ENCODE results near the gene TUBGCP2. TPM values are rescaled to one million over a fixed set of nuclear protein-coding genes. Genes with fewer than 3 reads are reported as not detected.
A peak's percentile ranks its signal among the peaks of the same experiment; 100 is the strongest.

TUBGCP2 gene
- total RNA-seq, 1 experiment from 2014 or later, result 52.4 TPM

DNA sequence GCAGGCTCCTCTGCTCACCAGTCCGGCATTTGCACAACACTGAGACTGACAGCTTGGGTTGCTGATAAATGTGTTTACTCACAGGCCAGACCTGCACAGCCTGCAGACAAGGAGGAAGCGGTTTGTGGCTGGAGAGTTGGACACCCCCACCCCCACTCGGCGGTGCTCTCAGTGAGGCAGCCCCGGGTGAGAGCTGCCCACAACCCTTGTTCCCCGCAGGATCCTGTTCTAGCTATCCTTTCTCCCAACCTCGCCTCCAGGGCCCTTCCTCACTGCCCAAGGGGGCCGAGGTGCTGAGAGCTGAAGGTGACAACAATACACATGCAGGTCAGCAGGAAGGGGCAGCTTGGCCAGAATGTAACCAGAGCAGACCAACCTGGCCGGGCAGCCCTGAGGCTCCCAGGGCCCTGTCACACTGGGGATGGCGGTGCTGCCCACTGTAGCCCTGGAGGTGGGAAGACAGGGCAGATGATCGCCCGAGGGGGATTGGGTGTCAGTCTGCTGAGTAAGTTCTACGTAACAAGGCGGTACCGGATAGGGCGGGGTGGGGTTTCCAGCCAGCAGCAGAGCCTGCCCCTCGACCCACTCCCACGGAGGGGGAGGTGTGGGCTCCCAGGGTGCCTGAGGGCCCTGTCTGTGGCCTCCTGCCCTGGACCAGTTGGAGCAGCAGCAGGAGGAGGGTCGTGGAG is 30.0 kb downstream of the TUBGCP2 start:
- H3K27ac Mint-ChIP-seq, result peak overlapping the region in 1 of 3 experiments; percentile 55; a peak in 1 of 7 replicates
- Histone ChIP-seq H3K79me1 (ENCODE audit: insufficient read depth, low read depth, low read length, poor library complexity, severe bottlenecking) (no peaks in the 10 kb centered on the region), H2BK15ac (ENCODE audit: low read depth, low read length) (no peak overlapping the region), H4K91ac (ENCODE audit: insufficient read length, low read depth, low read length) (no peak overlapping the region), H3K79me2 (ENCODE audit: insufficient read depth, low read length) (no peaks in the 10 kb centered on the region), H3K4me1 (ENCODE audit: insufficient read depth, low read length) (no peaks in the 10 kb centered on the region), H3K14ac (ENCODE audit: insufficient read depth, low read length) (no peak overlapping the region), H3T11ph (ENCODE audit: low read length) (no peak overlapping the region), H2AK5ac (ENCODE audit: insufficient read length, low read length) (no peak overlapping the region), H2BK120ac (ENCODE audit: low read depth, low read length, poor library complexity, severe bottlenecking) (no peak overlapping the region), H3K9ac (ENCODE audit: extremely low read depth, insufficient read length, low read length) (no peak overlapping the region), H2AFZ (ENCODE audit: low read length) (no peak overlapping the region), H4K20me1 (ENCODE audit: control insufficient read depth, insufficient read depth, insufficient read length) (no peaks in the 10 kb centered on the region), H3K4ac (ENCODE audit: low read depth, low read length) (no peak overlapping the region), H3K4me2 (ENCODE audit: insufficient read depth, insufficient read length, low read length) (no peak overlapping the region), H2BK12ac (ENCODE audit: insufficient read length, low read depth, low read length) (no peak overlapping the region), H2BK20ac (ENCODE audit: low read depth, low read length, poor library complexity, severe bottlenecking) (no peak overlapping the region), H3K23ac (ENCODE audit: insufficient read length, low read depth, low read length) (no peak overlapping the region), H4K8ac (replicated peaks; ENCODE audit: insufficient read length, low read depth, low read length) (no peak overlapping the region), H2BK5ac (ENCODE audit: insufficient read length, low read length) (no peak overlapping the region), H3K27me3 (ENCODE audit: insufficient read depth, low read length) (no peaks in the 10 kb centered on the region; the same call in 1 of the 2 replicates), H3K18ac (ENCODE audit: insufficient read length, low read depth, low read length) (no peak overlapping the region), H4K5ac (ENCODE audit: insufficient read length, low read depth, low read length) (no peak overlapping the region), H3K9me3 (ENCODE audit: control insufficient read depth, low read depth, low read length) (no peaks in the 10 kb centered on the region), H3K27ac (ENCODE audit: insufficient read length, low read depth, low read length) (no peak overlapping the region), H3K56ac (ENCODE audit: insufficient read length, low read depth, low read length) (no peak overlapping the region), H3K23me2 (ENCODE audit: insufficient read length, low read depth, low read length, poor library complexity, severe bottlenecking) (peaks cover 7% of the 10 kb centered on the region)
- H3K9me3 Mint-ChIP-seq, result no peaks in the 10 kb centered on the region
- no peak for DNase-seq
- whole genome bisulfite sequencing (ENCODE audit: extremely low coverage, insufficient read length, low lambda C conversion rate), result no CpG with 5 or more reads among the region's 19 CpGs
- H3K27me3 Mint-ChIP-seq (ENCODE audit: low read depth), result peaks cover 11% of the 10 kb centered on the region
- no peak overlapping the region for H3K4me3 Mint-ChIP-seq
- H3K4me1 Mint-ChIP-seq, result peaks cover 3 to 7% of the 10 kb centered on the region in 2 experiments; a peak in 3 of 4 replicates
- TF ChIP-seq, protein P1, sequence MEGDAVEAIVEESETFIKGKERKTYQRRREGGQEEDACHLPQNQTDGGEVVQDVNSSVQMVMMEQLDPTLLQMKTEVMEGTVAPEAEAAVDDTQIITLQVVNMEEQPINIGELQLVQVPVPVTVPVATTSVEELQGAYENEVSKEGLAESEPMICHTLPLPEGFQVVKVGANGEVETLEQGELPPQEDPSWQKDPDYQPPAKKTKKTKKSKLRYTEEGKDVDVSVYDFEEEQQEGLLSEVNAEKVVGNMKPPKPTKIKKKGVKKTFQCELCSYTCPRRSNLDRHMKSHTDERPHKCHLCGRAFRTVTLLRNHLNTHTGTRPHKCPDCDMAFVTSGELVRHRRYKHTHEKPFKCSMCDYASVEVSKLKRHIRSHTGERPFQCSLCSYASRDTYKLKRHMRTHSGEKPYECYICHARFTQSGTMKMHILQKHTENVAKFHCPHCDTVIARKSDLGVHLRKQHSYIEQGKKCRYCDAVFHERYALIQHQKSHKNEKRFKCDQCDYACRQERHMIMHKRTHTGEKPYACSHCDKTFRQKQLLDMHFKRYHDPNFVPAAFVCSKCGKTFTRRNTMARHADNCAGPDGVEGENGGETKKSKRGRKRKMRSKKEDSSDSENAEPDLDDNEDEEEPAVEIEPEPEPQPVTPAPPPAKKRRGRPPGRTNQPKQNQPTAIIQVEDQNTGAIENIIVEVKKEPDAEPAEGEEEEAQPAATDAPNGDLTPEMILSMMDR (conservative IDR thresholded peaks at IDR 0.05), result no peak
- peaks cover 7 to 28% (median 17%) of the 10 kb centered on the region in 3 experiments; a peak in 6 of 7 replicates for H3K36me3 Mint-ChIP-seq (ENCODE audit: insufficient read depth in 1 of 3, low read depth in 3 of 3)

Measured in H9 (cell line).